UCSD-AML1 (cell line): ENCODE data around the gene OR2C1.
A peak's percentile ranks its signal among the peaks of the same experiment; 100 is the strongest.

Source experiments
- DNase-seq: peaks from one replicate; lab custom pipeline; 2025; ENCODE audit not compliant: unreplicated experiment; lab: John Stamatoyannopoulos, UW

The OR2C1 gene

DNA sequence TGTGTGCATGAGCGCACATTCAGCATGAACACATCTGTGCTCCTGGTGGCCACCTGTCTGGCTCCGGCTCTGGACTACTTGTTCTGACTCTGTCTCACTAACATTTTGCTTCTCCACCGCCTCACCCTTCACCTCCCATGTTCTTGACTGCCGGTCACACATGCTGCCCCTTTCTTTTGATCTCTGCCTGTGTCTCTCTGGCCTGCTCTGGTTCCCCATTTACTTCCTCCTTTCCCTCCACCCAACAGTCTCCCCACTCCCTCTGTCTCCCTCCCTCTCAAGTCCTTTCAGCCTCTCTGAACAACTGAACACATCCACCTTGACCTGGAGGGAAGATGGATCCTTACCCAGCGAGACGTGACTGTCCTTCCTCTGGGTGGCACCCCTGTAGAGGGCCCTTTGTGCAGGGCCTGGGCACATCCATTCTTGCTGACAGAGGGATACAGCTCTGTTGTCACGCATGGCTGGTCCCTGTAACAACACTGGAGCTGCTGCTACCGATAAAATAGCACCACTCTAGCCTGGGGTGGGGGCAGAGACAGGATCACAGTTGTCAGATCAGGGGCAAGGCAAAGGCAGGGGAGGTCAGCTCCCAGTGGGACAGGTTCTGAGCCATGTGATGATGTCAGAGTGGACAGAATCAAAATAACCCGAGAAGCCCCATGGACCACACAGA lies 34.1 kb downstream of the OR2C1 start:
- DNase-seq: no peak

- DNase-seq: no peak
Observed at GRCh38 chr16:3400446-3400778, 44.7 kb downstream of the OR2C1 start.

DNA sequence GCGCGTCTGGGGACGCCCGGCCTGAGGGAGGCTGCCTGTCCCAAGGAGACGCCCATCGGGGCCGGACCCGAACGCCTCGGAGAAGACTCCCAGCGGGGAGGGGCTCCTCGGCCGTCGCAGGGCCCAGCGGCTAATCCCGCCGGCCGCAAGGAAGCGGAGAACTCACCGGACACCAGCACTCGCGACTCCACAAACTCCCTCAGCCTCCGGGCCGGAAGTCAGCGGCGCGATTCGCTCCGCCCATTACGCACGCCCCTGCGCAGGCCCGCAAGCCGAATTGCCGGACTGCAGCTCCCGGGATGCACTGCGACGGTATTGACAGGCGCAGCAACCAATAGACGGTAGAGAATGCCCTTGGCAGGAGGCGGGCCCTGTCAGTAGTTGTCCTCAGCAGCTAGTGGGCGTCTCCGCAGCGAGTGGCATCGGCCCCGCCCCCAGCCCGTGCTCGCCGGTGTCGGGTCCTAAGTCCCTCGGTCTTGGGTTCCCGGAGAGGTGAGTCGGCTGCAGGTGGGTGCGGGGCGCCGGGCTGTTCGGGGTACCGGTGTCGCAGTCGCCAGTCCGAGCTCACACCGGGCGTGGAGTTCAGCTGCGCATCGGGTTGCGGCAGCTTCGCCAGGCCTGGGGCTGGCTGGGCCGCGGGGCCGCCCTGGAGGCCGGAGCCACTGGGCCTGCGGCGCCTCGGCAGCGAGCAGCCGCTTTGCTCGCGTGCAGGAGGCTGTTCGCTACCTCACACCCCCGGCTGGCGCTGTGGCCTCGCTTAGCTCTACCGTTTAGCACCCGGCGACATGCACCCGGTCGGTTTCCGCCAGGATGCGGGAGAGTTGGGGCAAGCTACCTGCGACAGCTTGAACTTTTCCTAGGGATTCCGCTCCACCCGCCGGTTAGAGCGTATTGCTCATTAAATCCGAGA lies 45.3 kb downstream of the OR2C1 start, which contains the start of the genes ZNF174 and ZSCAN32:
TSS of gene ZNF174 (plus strand) at position 437 of the 910 bp plus-strand sequence. CDS start 790 bp downstream, outside the sequence.
TSS of gene ZSCAN32 (minus strand) at position 226 of the 910 bp plus-strand sequence. CDS start 3,447 bp downstream, outside the sequence.
- peak; percentile 99 for DNase-seq

GRCh38 chr16:3401719-3402397 lies 46.2 kb downstream of the OR2C1 start:
- no peak for DNase-seq
